ENCODE measurements around the gene IL17RD.

Gene IL17RD

GRCh38 chr3:57154470-57155309 lies 10.5 kb downstream of the IL17RD start:
- Histone ChIP-seq H3K4me1 (ENCODE audit: control insufficient read depth in 1 of 2, insufficient read depth in 1 of 2, low read depth in 1 of 2, low read length in 1 of 2) (peaks cover 0 to 4% of the 10 kb centered on the region in 2 experiments), H3K4me3 (ENCODE audit: low read depth in 1 of 2, low read length in 1 of 2) (no peak overlapping the region), H3K36me3 (no peaks in the 10 kb centered on the region), H3K27me3 (peaks cover 87% of the 10 kb centered on the region), H3K27ac (no peak overlapping the region), H3K9me3 (no peaks in the 10 kb centered on the region)
- TF ChIP-seq, protein P1, sequence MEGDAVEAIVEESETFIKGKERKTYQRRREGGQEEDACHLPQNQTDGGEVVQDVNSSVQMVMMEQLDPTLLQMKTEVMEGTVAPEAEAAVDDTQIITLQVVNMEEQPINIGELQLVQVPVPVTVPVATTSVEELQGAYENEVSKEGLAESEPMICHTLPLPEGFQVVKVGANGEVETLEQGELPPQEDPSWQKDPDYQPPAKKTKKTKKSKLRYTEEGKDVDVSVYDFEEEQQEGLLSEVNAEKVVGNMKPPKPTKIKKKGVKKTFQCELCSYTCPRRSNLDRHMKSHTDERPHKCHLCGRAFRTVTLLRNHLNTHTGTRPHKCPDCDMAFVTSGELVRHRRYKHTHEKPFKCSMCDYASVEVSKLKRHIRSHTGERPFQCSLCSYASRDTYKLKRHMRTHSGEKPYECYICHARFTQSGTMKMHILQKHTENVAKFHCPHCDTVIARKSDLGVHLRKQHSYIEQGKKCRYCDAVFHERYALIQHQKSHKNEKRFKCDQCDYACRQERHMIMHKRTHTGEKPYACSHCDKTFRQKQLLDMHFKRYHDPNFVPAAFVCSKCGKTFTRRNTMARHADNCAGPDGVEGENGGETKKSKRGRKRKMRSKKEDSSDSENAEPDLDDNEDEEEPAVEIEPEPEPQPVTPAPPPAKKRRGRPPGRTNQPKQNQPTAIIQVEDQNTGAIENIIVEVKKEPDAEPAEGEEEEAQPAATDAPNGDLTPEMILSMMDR (IDR thresholded peaks at IDR 0.05), result no peak

DNA sequence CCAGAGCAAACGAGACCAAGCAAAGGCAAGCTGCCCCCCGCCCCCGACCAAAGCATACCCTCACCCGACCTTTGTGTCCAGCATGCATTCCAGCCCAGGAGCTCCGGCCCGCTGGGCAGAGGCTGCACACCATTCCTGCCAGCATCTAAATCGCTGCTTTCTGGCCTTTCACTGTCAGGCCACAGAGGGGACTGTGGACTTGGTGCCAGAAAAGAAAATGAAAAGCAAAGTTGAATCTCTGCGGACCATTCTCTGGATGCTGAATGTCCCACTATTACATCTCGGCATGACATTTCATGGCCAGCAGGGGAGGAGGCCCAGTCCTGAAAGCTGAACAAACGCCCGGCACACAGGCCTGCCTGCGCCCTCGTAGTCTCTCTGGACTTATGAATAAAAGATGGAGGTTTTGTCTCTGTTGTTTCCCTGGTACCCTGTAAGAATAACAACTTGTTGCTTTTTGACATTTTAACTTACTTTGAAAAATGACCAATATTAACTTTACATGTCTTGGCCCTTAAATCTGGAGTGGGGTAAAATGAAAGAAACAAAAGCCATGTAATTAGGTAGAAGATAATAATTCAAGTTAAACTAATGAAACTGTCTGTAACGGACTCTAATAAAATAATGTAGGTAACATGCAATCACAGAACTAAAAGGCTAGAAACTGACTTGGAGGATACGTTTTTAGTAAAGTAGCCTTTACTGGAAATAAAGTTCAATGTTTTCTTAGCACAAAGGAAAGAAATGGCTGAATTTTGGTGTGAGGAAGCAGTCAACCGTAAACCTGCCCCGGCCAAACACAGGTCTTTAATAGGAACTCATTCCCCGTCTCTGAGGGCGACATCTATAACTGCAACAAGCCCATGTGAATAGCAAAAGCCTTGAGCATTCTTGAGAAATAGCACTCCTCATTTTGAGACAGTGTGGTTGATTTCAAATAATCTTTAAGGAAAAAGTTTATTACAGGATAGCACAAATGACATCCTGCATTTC lies 12.7 kb downstream of the IL17RD start:
- H3K9me3 ChIP-seq, result no peaks in the 10 kb centered on the region
- TF ChIP-seq, protein P1 (IDR thresholded peaks at IDR 0.05), result no peak
- H3K4me3 ChIP-seq (ENCODE audit: low read depth in 1 of 2, low read length in 1 of 2), result no peak overlapping the region
- H3K36me3 ChIP-seq, result no peaks in the 10 kb centered on the region
- H3K27ac ChIP-seq, result no peak overlapping the region
- no peaks in the 10 kb centered on the region for H3K4me1 ChIP-seq (ENCODE audit: control insufficient read depth in 1 of 2, insufficient read depth in 1 of 2, low read depth in 1 of 2, low read length in 1 of 2)
- H3K27me3 ChIP-seq, result peaks cover 72% of the 10 kb centered on the region

DNA sequence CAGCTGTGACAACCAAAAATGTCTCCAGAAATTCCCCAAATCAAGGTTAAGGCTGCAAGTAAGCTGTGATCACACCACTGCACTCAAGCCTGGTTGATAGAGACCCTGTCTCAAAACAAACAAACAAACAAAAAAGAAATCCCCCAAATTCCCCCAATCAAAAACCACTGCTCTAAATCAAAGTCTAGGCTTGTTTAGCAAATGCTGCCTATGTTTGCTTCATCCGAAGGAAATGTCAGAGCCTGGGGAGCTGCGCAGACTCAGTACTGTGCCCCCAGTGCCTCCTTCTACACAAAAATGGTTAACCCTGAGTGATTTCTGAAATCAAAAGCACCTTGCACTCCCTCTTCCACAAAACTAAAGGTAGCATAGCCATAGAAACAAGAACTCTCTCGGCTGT lies 13.4 kb downstream of the IL17RD start:
- no peak overlapping the region for H3K27ac ChIP-seq
- no peaks in the 10 kb centered on the region for H3K9me3 ChIP-seq
- no peaks in the 10 kb centered on the region for H3K4me1 ChIP-seq (ENCODE audit: control insufficient read depth in 1 of 2, insufficient read depth in 1 of 2, low read depth in 1 of 2, low read length in 1 of 2)
- no peaks in the 10 kb centered on the region for H3K36me3 ChIP-seq
- no peak overlapping the region for H3K4me3 ChIP-seq (ENCODE audit: low read depth in 1 of 2, low read length in 1 of 2)
- TF ChIP-seq, protein P1 (IDR thresholded peaks at IDR 0.05), result no peak
- peaks cover 71% of the 10 kb centered on the region for H3K27me3 ChIP-seq

DNA sequence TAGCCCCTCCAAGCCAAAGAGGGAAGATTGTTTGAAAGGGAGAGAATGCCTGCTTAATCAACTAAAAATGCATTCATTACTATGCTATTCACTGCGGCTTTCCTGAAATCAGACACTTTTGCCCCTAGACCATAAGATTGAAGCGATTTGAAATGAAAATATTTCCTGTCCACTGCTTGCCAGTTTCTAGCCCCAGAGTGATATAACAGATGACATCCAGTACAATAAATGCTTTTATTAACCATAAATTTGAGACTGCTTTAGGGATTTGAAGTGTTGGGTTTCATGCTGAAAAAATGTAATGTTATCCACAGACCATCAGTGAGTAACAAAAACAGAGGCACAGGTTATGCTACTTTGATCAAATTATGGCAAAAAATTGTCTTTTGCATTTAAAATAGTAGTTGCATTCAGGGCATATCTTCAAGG lies 14.1 kb downstream of the IL17RD start:
- Histone ChIP-seq H3K4me1 (ENCODE audit: control insufficient read depth in 1 of 2, insufficient read depth in 1 of 2, low read depth in 1 of 2, low read length in 1 of 2) (no peaks in the 10 kb centered on the region), H3K36me3 (no peaks in the 10 kb centered on the region), H3K9me3 (no peaks in the 10 kb centered on the region), H3K27me3 (peaks cover 64% of the 10 kb centered on the region), H3K27ac (no peak overlapping the region), H3K4me3 (ENCODE audit: low read depth in 1 of 2, low read length in 1 of 2) (no peak overlapping the region)
- TF ChIP-seq, protein P1 (IDR thresholded peaks at IDR 0.05), result no peak

GRCh38 chr3:57150113-57150581 lies 15.0 kb downstream of the IL17RD start:
- Histone ChIP-seq H3K9me3 (no peaks in the 10 kb centered on the region), H3K4me1 (ENCODE audit: control insufficient read depth in 1 of 2, insufficient read depth in 1 of 2, low read depth in 1 of 2, low read length in 1 of 2) (no peaks in the 10 kb centered on the region), H3K4me3 (ENCODE audit: low read depth in 1 of 2, low read length in 1 of 2) (no peak overlapping the region), H3K27ac (no peak overlapping the region), H3K36me3 (no peaks in the 10 kb centered on the region), H3K27me3 (peaks cover 55% of the 10 kb centered on the region)
- TF ChIP-seq, protein P1 (IDR thresholded peaks at IDR 0.05), result no peak

Data from neutrophil (primary cell).